HEK293 (cell line): Measurements from ENCODE around the gene ARL8A.
"Not testable (repeated sequence)": the region's sequence is repeated elsewhere in the genome, so short reads cannot be mapped to it uniquely, and the experiment has no call there.

ENCODE experiments used
- CTCF ChIA-PET: fragments of 350-600 bp; formaldehyde crosslinking; extraction: SDS; loops from one replicate; lab custom pipeline; 2021; ENCODE audit warnings: antibody characterized with exemption; lab: Yijun Ruan, JAX
- POLR2A ChIA-PET: fragments of 300-600 bp; formaldehyde crosslinking; extraction: SDS; loops from one replicate; lab custom pipeline; 2020; ENCODE audit warnings: antibody characterized with exemption, inconsistent platforms; lab: Yijun Ruan, JAX
- H3K27ac ChIP-seq: fragments of 200-500 bp; sonication (Bioruptor generic); 2 replicates; pipeline ENCODE4 v1.5.1; 2014; ENCODE audit warnings: low read depth, low read length, control low read depth, inconsistent platforms; ENCODE audit errors: extremely low read depth
- H3K36me3 ChIP-seq, 2 experiments: fragments of 200-500 bp in 1 of 2; sonication (Bioruptor generic) in 1 of 2; 1 replicate in 1 of 2; 2 replicates in 1 of 2; pipeline ENCODE4 v1.5.1; 2014 to 2017; ENCODE audit warnings: inconsistent platforms in 2 of 2, low read length in 2 of 2; ENCODE audit not compliant: control insufficient read depth in 2 of 2, insufficient read depth in 1 of 2
- H3K4me1 ChIP-seq: fragments of 200-500 bp; sonication (Bioruptor generic); 2 replicates; pipeline ENCODE4 v1.5.1; 2014; ENCODE audit warnings: mild to moderate bottlenecking, low read length, inconsistent platforms; ENCODE audit not compliant: control insufficient read depth, insufficient read depth
- H3K4me3 ChIP-seq: 2 replicates; pipeline ENCODE4 v1.5.1; 2011; ENCODE audit warnings: low read depth, mild to moderate bottlenecking, control low read depth, low read length, moderate library complexity
- H3K9me3 ChIP-seq: fragments of 200-500 bp; sonication (Bioruptor generic); 2 replicates; pipeline ENCODE4 v1.5.1; 2014; ENCODE audit warnings: low read depth, low read length, inconsistent platforms; ENCODE audit not compliant: control insufficient read depth, insufficient read depth
- EGR2 ChIP-seq: fragments of 450-650 bp; formaldehyde crosslinking; IDR thresholded peaks from 2 replicates; pipeline ENCODE4 v1.5.1; 2016; ENCODE audit warnings: low read depth, missing biosample characterization, missing genetic modification characterization
- SCRT1 ChIP-seq: fragments of 450-650 bp; formaldehyde crosslinking; IDR thresholded peaks from 2 replicates; pipeline ENCODE4 v1.5.1; 2016; ENCODE audit warnings: missing biosample characterization, missing genetic modification characterization, borderline replicate concordance
- SCRT2 ChIP-seq: fragments of 450-650 bp; formaldehyde crosslinking; IDR thresholded peaks from 2 replicates; pipeline ENCODE4 v1.5.1; 2016; ENCODE audit warnings: missing biosample characterization, missing genetic modification characterization
- ZFHX2 ChIP-seq: fragments of 450-650 bp; formaldehyde crosslinking; conservative IDR thresholded peaks from 2 replicates; pipeline ENCODE4 v1.5.1; 2016; ENCODE audit warnings: missing biosample characterization, missing genetic modification characterization
- ZNF10 ChIP-seq: fragments of 450-650 bp; formaldehyde crosslinking; IDR thresholded peaks from 2 replicates; pipeline ENCODE4 v1.5.1; 2017; ENCODE audit warnings: missing biosample characterization, missing genetic modification characterization
- ZNF510 ChIP-seq: fragments of 450-650 bp; formaldehyde crosslinking; IDR thresholded peaks from 2 replicates; pipeline ENCODE4 v1.5.1; 2018; ENCODE audit warnings: mild to moderate bottlenecking, missing genetic modification characterization, missing biosample characterization; ENCODE audit not compliant: insufficient replicate concordance
- ZNF792 ChIP-seq: fragments of 450-650 bp; formaldehyde crosslinking; IDR thresholded peaks from 2 replicates; pipeline ENCODE4 v1.5.1; 2016; ENCODE audit warnings: missing biosample characterization, missing genetic modification characterization
- TF ChIP-seq, protein P1 (sequence below): fragments of 450-650 bp; formaldehyde crosslinking; IDR thresholded peaks from 2 replicates; pipeline ENCODE4 v1.5.1; 2016; ENCODE audit warnings: missing biosample characterization, missing genetic modification characterization
- TF ChIP-seq, protein P2 (sequence below): fragments of 450-650 bp; formaldehyde crosslinking; IDR thresholded peaks from 2 replicates; pipeline ENCODE4 v1.5.1; 2016; ENCODE audit warnings: missing biosample characterization, missing genetic modification characterization

The ARL8A gene

DNA sequence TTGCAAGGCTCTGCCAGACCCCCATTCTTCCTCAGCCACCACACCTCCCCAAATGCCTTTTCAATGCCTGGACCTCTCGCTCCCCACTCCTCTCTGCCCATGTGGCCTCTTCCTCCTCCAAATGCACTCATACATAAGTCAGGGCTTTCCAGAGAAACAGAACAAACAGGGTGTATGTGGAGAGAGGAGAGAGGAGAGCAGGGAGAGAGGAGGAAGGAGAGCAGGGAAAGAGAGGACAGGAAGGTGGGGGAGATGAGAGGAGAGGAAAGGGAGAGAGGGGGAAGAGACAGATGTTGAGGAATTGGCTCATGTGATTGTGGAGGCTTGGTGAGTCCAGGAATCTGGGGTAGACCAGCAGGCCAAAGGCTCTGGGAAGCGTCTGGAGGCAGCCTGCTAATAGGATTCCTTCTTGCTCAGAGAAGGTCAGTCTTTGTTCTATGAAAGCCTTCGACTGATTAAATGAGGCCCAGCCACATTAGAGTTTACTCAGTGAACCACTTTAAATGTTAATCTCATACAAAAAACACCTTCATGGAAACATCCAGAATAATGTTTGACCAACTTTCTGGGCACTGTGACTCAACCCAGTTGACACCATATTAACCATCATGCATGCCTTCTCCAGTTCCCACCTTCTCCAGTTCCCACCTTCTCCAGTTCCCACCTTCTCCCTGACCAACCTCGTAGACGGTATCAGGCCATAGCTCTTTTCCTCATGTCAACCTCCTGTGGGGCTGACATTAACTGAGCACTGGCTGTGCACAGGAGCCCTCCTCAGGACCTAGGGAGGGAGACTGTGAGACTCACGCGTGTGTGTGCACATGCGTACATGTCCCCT is 37.7 kb upstream of the ARL8A start:
- H3K9me3 ChIP-seq = no peaks in the 10 kb centered on the region
- H3K27ac ChIP-seq = no peak overlapping the region
- CTCF ChIA-PET = interaction anchor here (0.6 to 1.7 kb wide), 4 partner anchors 10 to 634 kb away, joined by 3 to 8 read pairs (median 4); partner anchors contain the start of gene LGR6
- H3K4me1 ChIP-seq = no peaks in the 10 kb centered on the region
- no peaks in the 10 kb centered on the region for H3K36me3 ChIP-seq
- H3K4me3 ChIP-seq = no peak overlapping the region
- POLR2A ChIA-PET = no interaction called here
- TF ChIP-seq, protein P1, sequence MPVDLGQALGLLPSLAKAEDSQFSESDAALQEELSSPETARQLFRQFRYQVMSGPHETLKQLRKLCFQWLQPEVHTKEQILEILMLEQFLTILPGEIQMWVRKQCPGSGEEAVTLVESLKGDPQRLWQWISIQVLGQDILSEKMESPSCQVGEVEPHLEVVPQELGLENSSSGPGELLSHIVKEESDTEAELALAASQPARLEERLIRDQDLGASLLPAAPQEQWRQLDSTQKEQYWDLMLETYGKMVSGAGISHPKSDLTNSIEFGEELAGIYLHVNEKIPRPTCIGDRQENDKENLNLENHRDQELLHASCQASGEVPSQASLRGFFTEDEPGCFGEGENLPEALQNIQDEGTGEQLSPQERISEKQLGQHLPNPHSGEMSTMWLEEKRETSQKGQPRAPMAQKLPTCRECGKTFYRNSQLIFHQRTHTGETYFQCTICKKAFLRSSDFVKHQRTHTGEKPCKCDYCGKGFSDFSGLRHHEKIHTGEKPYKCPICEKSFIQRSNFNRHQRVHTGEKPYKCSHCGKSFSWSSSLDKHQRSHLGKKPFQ (tag by site-specific recombination) = peak; percentile 99
- TF ChIP-seq ZNF10 (tag by site-specific recombination) = peak; percentile 80
- TF ChIP-seq, protein P2, sequence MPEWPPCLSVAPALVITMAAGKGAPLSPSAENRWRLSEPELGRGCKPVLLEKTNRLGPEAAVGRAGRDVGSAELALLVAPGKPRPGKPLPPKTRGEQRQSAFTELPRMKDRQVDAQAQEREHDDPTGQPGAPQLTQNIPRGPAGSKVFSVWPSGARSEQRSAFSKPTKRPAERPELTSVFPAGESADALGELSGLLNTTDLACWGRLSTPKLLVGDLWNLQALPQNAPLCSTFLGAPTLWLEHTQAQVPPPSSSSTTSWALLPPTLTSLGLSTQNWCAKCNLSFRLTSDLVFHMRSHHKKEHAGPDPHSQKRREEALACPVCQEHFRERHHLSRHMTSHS (tag by site-specific recombination) = no peak

DNA sequence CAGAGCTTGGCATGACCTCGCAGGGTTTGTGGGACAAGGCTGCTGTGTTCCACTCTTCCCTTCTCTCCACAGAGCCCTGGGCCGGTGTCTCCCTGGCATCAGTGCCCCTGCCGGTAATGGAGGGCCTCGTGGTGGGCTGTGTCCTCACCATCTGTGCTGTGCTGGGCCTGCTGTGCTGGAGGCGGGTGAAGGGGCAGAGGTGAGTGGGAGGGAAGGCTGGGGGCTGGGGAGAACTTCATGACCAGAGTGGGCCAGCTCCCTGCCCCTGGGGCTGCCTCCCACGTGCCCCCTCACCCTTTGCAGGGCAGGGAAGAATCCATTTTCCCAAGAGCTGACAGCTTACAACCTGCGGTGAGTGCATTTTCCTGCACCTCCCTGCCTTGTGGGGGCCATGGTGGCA is 37.0 kb upstream of the ARL8A start:
- TF ChIP-seq EGR2 (tag by site-specific recombination) = peak; percentile 87
- peak; percentile 90 for TF ChIP-seq ZFHX2 (tag by site-specific recombination)
- TF ChIP-seq ZNF510 (tag by site-specific recombination) = no peak
- TF ChIP-seq, all 188 proteins: peak for 2
- Histone ChIP-seq H3K4me1 (no peaks in the 10 kb centered on the region), H3K27ac (no peak overlapping the region), H3K4me3 (no peak overlapping the region), H3K36me3 (no peaks in the 10 kb centered on the region), H3K9me3 (no peaks in the 10 kb centered on the region)
- ChIA-PET CTCF (interaction anchor here (0.6 to 1.7 kb wide), 4 partner anchors 12 to 841 kb away, joined by 3 to 8 read pairs (median 5); partner anchors contain the start of gene LGR6), POLR2A (no interaction called here)

DNA sequence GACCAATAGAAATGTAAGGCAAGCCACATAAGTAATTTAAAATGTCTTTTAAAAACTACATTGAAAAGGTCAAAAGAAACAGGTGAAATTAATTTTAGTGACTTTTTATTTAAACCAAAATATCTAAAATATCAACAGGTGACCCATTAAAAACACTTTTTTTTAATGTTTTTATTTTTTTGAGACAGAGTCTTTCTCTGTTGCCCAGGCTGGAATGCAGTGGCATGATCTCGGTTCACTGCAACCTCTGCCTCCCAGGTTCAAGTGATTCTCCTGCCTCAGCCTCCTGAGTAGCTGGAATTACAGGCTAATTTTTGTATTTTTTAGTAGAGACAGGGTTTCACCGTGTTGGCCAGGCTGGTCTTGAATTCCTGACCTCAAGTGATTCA is 36.2 kb upstream of the ARL8A start:
- POLR2A ChIA-PET = not testable (repeated sequence)

DNA sequence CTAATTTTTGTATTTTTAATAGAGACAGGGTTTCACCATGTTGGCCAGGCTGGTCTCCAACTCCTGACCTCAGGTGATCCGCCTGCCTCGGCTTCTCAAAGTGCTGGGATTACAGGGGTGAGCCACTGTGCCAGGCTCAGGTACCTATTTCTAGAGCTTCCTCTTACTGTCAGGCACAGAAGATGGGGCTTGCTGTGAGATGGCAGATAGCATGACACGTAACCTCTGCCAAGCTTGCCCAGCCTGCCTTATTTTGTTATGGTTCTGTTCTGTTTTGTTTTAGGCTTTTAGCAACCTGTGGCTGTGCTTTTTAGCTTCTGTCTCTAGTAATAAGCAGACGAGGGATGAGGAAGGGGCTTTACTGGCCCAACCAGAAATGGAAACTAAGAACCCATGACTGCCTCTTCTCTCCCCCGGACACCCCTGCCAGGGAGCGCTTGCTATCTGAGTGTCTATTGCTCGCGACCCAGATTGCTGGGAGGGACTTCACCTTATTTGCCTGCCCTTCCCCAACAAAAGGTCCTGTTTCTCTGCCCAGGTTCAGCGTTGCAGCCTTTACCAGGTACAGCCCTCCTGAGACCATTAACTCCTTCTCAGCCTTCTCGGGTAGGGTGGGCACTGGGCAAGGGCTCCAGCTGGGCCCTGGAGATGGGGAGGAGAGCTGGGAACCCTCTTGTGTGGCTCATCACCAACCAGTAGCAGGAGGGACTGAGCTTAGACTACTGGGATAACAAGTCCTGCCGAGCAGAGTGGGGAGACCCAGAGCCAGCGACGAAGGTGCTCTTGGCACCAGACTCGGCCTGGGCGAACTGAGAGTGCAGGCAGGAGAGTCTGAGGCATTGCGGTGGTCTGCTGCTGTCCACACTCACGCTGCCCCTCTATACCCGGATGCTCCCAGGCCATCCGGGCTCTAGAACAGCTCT is 35.6 kb upstream of the ARL8A start:
- no peaks in the 10 kb centered on the region for H3K4me1 ChIP-seq
- H3K27ac ChIP-seq = no peak overlapping the region
- no peak for TF ChIP-seq ZNF792
- peak; percentile 29; the same call in 1 of the 2 replicates for TF ChIP-seq SCRT2 (tag by site-specific recombination)
- ChIA-PET POLR2A (no interaction called here), CTCF (interaction anchor here (0.6 to 2.2 kb wide), 4 partner anchors 9 to 531 kb away, joined by 3 to 14 read pairs (median 3); no protein-coding TSS in a partner anchor)
- no peaks in the 10 kb centered on the region for H3K9me3 ChIP-seq
- no peaks in the 10 kb centered on the region for H3K36me3 ChIP-seq
- H3K4me3 ChIP-seq = no peak overlapping the region

More for the DNA sequence above, 36.2 kb upstream of the ARL8A start:
- not testable (repeated sequence) for H3K4me1 ChIP-seq, H3K4me3 ChIP-seq, H3K27ac ChIP-seq, H3K9me3 ChIP-seq, H3K36me3 ChIP-seq
- TF ChIP-seq SCRT2 (tag by site-specific recombination) (peak; percentile 81), SCRT1 (tag by site-specific recombination) (peak; percentile 55; the same call in 1 of the 2 replicates)
- CTCF ChIA-PET = interaction anchor here (0.8 to 2.2 kb wide), 3 partner anchors 8 to 134 kb away, joined by 3 to 14 read pairs (median 3); no protein-coding TSS in a partner anchor
